HG02759 (cell line): ENCODE results near the gene TCERG1L.

Experiments
- ATAC-seq: cut with Tn5 transposase; IDR thresholded peaks from one replicate; pipeline ENCODE4 v1.9.1; 2021; ENCODE audit warnings: mild to moderate bottlenecking, moderate library complexity; ENCODE audit not compliant: unreplicated experiment

TCERG1L gene

GRCh38 chr10:131231323-131231964, 80.1 kb downstream of the TCERG1L start:
- no peak for ATAC-seq

- ATAC-seq = no peak
Measured at GRCh38 chr10:131230641-131231322, 80.7 kb downstream of the TCERG1L start.

- no peak for ATAC-seq
Measured at GRCh38 chr10:131230166-131230565, 81.4 kb downstream of the TCERG1L start.

- ATAC-seq = no peak
Measured at GRCh38 chr10:131227163-131227740, 84.3 kb downstream of the TCERG1L start.

GRCh38 chr10:131226446-131227162, 84.9 kb downstream of the TCERG1L start:
- ATAC-seq = no peak

GRCh38 chr10:131224106-131224505, 87.4 kb downstream of the TCERG1L start:
- ATAC-seq = no peak

- no peak for ATAC-seq
Measured at GRCh38 chr10:131223422-131223821, 88.1 kb downstream of the TCERG1L start.

GRCh38 chr10:131222986-131223385, 88.5 kb downstream of the TCERG1L start:
- ATAC-seq = no peak

GRCh38 chr10:131221632-131222277, 89.8 kb downstream of the TCERG1L start:
- no peak for ATAC-seq

- ATAC-seq = no peak
Measured at GRCh38 chr10:131220601-131221171, 90.8 kb downstream of the TCERG1L start.

- no peak for ATAC-seq
Measured at GRCh38 chr10:131219955-131220489, 91.5 kb downstream of the TCERG1L start.

GRCh38 chr10:131219584-131219886, 92.0 kb downstream of the TCERG1L start:
- no peak for ATAC-seq

GRCh38 chr10:131218811-131219583, 92.5 kb downstream of the TCERG1L start:
- no peak for ATAC-seq

GRCh38 chr10:131216681-131217230, 94.8 kb downstream of the TCERG1L start:
- no peak for ATAC-seq

- ATAC-seq = no peak
Measured at GRCh38 chr10:131215776-131216175, 95.7 kb downstream of the TCERG1L start.

GRCh38 chr10:131214521-131215244, 96.8 kb downstream of the TCERG1L start:
- no peak for ATAC-seq

GRCh38 chr10:131213741-131214505, 97.6 kb downstream of the TCERG1L start:
- no peak for ATAC-seq

- ATAC-seq = no peak
Measured at GRCh38 chr10:131212763-131213325, 98.7 kb downstream of the TCERG1L start.
